Bronchial epithelial cell (primary cell): ENCODE measurements around the gene UNC45B. TPM values are rescaled to one million over a fixed set of nuclear protein-coding genes. Genes with fewer than 3 reads are reported as not detected.

Experiments
- DNase-seq: peaks from one replicate; pipeline ENCODE4 v3.0.0-alpha.2; 2010; ENCODE audit warnings: low read depth
- FAIRE-seq: peaks from 2 replicates; lab custom pipeline; 2011; peaks lifted over from hg19 to GRCh38; lab: Jason Lieb, UNC
- H3K27me3 ChIP-seq: 2 replicates; pipeline ENCODE4 v1.5.1; 2011; ENCODE audit warnings: low read length; ENCODE audit not compliant: control insufficient read depth, insufficient read depth
- H3K36me3 ChIP-seq: 2 replicates; pipeline ENCODE4 v1.5.1; 2011; ENCODE audit warnings: low read length; ENCODE audit not compliant: control insufficient read depth, insufficient read depth
- H3K4me3 ChIP-seq: 2 replicates; pipeline ENCODE4 v1.5.1; 2011; ENCODE audit warnings: mild to moderate bottlenecking, low read depth, low read length, control low read depth
- total RNA-seq: library from RNA; depleted of rRNA; stranded (reverse); fragments of >200 nt; gene quantifications from 2 replicates; pipeline ENCODE4 v1.2.1, GENCODE V29; 2014
- TF ChIP-seq, protein P1 (sequence below): IDR thresholded peaks from 2 replicates; pipeline ENCODE4 v1.5.1; 2011; ENCODE audit warnings: mild to moderate bottlenecking, moderate library complexity, low read length, control low read depth, inconsistent platforms; ENCODE audit not compliant: insufficient read depth, severe bottlenecking

The UNC45B gene
- total RNA-seq, 1 donor from 2014 or later, result not detected

DNA sequence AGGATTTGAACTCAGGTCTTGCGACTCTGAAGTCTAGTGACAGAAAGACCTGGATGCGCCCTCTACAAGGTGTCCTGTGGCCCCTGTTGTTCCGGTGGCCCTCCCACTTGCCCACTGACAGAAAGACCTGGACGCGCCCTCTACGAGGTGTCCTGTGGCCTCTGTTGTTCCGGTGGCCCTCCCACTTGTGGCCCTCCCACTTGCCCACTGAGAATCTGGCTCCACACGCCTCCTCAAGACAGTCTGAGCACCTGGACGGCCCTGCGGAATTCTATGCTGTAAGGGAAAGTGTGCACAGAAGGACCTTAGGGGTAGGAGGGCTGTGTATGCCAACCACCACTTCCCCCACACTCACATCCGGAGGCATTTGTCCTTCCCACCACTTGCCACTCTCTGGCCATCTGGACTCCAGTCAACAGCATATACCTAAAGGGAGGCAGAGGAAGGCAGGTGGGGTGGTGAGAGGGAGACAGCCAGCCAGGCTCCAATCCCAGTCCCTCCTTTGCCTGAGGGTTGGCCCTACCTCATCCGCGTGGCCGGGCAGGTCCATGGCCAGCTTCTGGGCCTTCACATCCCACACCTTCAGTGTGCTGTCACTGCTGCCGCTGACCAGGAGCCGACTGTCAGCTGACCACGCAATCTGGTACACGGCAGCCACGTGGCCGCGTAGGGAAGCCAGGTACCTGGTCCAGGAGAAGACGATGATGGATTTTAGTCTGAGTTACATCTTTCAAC is 14.6 kb upstream of the UNC45B start:
- FAIRE-seq (peak; percentile 7), DNase-seq (no peak)
- Histone ChIP-seq H3K36me3 (peaks cover 39% of the 10 kb centered on the region), H3K4me3 (no peak overlapping the region), H3K27me3 (no peaks in the 10 kb centered on the region)
- TF ChIP-seq, protein P1, sequence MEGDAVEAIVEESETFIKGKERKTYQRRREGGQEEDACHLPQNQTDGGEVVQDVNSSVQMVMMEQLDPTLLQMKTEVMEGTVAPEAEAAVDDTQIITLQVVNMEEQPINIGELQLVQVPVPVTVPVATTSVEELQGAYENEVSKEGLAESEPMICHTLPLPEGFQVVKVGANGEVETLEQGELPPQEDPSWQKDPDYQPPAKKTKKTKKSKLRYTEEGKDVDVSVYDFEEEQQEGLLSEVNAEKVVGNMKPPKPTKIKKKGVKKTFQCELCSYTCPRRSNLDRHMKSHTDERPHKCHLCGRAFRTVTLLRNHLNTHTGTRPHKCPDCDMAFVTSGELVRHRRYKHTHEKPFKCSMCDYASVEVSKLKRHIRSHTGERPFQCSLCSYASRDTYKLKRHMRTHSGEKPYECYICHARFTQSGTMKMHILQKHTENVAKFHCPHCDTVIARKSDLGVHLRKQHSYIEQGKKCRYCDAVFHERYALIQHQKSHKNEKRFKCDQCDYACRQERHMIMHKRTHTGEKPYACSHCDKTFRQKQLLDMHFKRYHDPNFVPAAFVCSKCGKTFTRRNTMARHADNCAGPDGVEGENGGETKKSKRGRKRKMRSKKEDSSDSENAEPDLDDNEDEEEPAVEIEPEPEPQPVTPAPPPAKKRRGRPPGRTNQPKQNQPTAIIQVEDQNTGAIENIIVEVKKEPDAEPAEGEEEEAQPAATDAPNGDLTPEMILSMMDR, result no peak

DNA sequence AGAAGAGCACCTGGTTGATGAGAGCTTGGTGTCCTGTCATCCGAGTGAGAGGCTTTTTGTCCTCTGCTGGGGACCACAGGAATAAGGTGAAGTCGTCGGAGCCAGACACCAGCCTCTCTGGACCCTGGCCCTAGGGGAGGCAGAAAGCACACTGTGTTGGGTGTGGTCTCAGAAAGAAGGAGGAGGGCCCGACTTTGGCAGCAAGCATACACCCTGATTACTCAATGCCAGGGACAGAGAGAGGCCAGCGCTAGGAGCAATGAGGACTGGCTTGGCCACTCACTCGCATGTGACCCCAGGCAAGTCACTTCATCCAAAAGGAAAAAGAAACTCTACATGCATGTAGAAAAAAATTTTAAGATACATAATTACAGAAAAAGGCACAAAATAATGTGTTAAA is 12.3 kb upstream of the UNC45B start:
- Histone ChIP-seq H3K36me3 (peaks cover 50% of the 10 kb centered on the region), H3K4me3 (no peak overlapping the region), H3K27me3 (no peaks in the 10 kb centered on the region)
- FAIRE-seq (no peak), DNase-seq (no peak)
- TF ChIP-seq, protein P1, result no peak

GRCh38 chr17:35138218-35138617 is 9.4 kb upstream of the UNC45B start:
- DNase-seq (no peak), FAIRE-seq (no peak)
- no peak overlapping the region for H3K4me3 ChIP-seq
- no peaks in the 10 kb centered on the region for H3K27me3 ChIP-seq
- peaks cover 40% of the 10 kb centered on the region for H3K36me3 ChIP-seq
- TF ChIP-seq, protein P1, result no peak

DNA sequence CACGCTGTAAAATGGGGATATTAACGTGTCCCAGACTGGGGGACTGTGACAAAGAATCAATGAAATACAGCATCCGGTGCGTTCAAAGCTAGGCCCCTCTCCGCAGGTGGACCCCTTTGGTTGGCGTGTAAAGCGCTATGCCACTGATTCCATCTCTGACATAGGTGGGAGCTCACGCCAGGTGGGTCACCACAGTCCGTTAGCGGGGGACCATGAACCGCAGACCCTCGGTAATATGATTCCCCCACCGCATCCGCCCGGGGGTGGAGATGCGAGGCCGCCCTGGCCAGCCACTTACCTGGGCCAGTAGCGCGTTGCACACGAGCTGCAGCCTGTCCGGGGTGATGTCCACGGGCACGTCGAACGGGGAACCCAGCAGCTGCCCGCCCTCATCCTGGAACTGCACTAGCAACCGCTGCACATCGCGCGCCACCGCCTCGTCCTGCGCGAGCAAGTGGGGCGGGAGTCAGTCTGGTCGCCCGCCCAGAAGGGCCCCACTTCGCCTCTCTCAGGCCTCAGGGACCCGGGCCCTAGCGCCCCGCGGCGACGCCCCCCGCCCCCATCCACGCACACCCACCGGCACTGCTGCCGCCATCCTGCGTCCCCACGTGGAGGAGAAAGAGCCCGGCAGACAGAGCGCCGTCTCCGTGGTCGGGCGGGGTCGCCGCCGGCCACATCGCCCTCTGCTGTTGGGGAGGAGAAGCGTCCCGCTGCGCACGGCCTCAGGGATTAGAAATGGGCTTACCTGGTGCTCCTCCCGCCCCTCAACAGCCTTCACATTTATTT is 5.7 kb upstream of the UNC45B start, which contains the start of gene NLE1:
TSS of gene NLE1 (minus strand) at position 623 of the 786 bp plus-strand sequence. CDS start at position 595, 28 bp downstream.
- DNase-seq, result peak; percentile 47
- FAIRE-seq, result no peak
- H3K27me3 ChIP-seq, result no peaks in the 10 kb centered on the region
- H3K36me3 ChIP-seq, result peaks cover 18% of the 10 kb centered on the region
- peak within 1 kb of the TSS; percentile 99 for H3K4me3 ChIP-seq
- TF ChIP-seq, protein P1, result peak; percentile 96

DNA sequence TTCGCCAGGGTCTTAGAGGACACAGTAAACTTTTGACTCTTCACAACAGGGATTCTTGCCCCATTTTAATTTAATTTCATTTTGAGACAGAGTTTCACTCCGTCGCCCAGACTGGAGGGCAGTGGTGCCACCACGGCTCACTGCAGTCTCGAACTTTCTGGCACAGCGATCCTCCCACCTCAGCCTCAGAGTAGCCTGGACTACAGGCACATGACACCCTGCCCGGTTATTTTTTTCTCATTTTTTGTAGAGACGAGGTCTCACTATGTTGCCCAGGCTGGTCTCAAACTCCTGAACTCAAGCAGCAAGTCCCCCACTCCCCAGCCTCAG is 5.2 kb upstream of the UNC45B start:
- H3K27me3 ChIP-seq, result no peaks in the 10 kb centered on the region
- FAIRE-seq (no peak), DNase-seq (no peak)
- TF ChIP-seq, protein P1, result no peak
- peaks cover 13% of the 10 kb centered on the region for H3K36me3 ChIP-seq
- peak overlapping the region; percentile 99 for H3K4me3 ChIP-seq
